Hepatocyte (in vitro differentiated cells): ENCODE results near the gene SND1. TPM values are rescaled to one million over a fixed set of nuclear protein-coding genes. Genes with fewer than 3 reads are reported as not detected.

Experiments used
- DNase-seq: peaks from one replicate; pipeline ENCODE4 v3.0.0-alpha.2; 2016; ENCODE audit warnings: low spot score
- H2AFZ ChIP-seq: fragments of 200-600 bp; sonication (generic); 2 replicates; pipeline ENCODE4 v1.6.0; 2016; ENCODE audit warnings: antibody characterized with exemption, mild to moderate bottlenecking
- H3K27ac ChIP-seq: fragments of 200-600 bp; sonication (generic); 2 replicates; pipeline ENCODE4 v1.5.1; 2016; ENCODE audit warnings: mild to moderate bottlenecking
- H3K27me3 ChIP-seq: fragments of 200-600 bp; sonication (generic); 2 replicates; pipeline ENCODE4 v1.6.1; 2016
- H3K36me3 ChIP-seq: fragments of 200-600 bp; sonication (generic); replicated peaks from 2 replicates; pipeline ENCODE4 v1.5.1; 2016; ENCODE audit warnings: low read depth; ENCODE audit not compliant: insufficient read depth
- H3K4me1 ChIP-seq: fragments of 200-600 bp; sonication (generic); 2 replicates; pipeline ENCODE4 v1.5.1; 2016; ENCODE audit warnings: mild to moderate bottlenecking, moderate library complexity; ENCODE audit not compliant: insufficient read depth
- H3K4me2 ChIP-seq: fragments of 200-600 bp; sonication (generic); 2 replicates; pipeline ENCODE4 v1.6.0; 2016
- H3K4me3 ChIP-seq: fragments of 200-600 bp; sonication (generic); 2 replicates; pipeline ENCODE4 v1.5.1; 2016; ENCODE audit warnings: mild to moderate bottlenecking
- H3K79me2 ChIP-seq: fragments of 200-600 bp; sonication (generic); 2 replicates; pipeline ENCODE4 v1.6.0; 2017; ENCODE audit warnings: mild to moderate bottlenecking
- H3K9me2 ChIP-seq: fragments of 200-600 bp; sonication (generic); replicated peaks from 2 replicates; pipeline ENCODE4 v1.6.0; 2017; ENCODE audit warnings: mild to moderate bottlenecking; ENCODE audit not compliant: insufficient read depth
- H3K9me3 ChIP-seq: fragments of 200-600 bp; sonication (generic); 2 replicates; pipeline ENCODE4 v1.5.1; 2016; ENCODE audit warnings: low read depth, mild to moderate bottlenecking
- H4K20me1 ChIP-seq: fragments of 200-600 bp; sonication (generic); 2 replicates; pipeline ENCODE4 v1.6.0; 2016; ENCODE audit warnings: mild to moderate bottlenecking; ENCODE audit not compliant: insufficient read depth, poor library complexity, severe bottlenecking
- CTCF ChIP-seq: fragments of 200-600 bp; sonication (generic); IDR thresholded peaks from 2 replicates; pipeline ENCODE4 v1.5.1; 2016; ENCODE audit warnings: antibody characterized with exemption, mild to moderate bottlenecking; ENCODE audit not compliant: poor library complexity
- EZH2 ChIP-seq: fragments of 200-600 bp; sonication (generic); IDR thresholded peaks from 2 replicates; pipeline ENCODE4 v1.6.1; 2016; ENCODE audit warnings: antibody characterized with exemption, mild to moderate bottlenecking, borderline replicate concordance
- EZH2phosphoT487 ChIP-seq: fragments of 200-600 bp; sonication (generic); IDR thresholded peaks from one replicate; pipeline ENCODE4 v1.6.1; 2018; ENCODE audit warnings: antibody characterized with exemption, mild to moderate bottlenecking, low read depth, moderate library complexity; ENCODE audit not compliant: unreplicated experiment, severe bottlenecking
- WGBS: methylation state at CpG from one replicate; pipeline ENCODE4 v1.1.6; 2016; ENCODE audit warnings: low lambda C conversion rate; ENCODE audit errors: missing lambda C conversion rate; 5-methylcytosine and 5-hydroxymethylcytosine counted together
- polyA plus RNA-seq: library from polyadenylated mRNA; unstranded; fragments of >200 nt; fragmentation: Nextera tagmentation; extraction: Ambion mirVana; gene quantifications from 2 replicates; pipeline ENCODE4 v1.2.1, GENCODE V29; 2016
- total RNA-seq: library from RNA; depleted of rRNA; stranded (reverse); fragments of >200 nt; gene quantifications from 2 replicates; pipeline ENCODE4 v1.2.3, GENCODE V29; 2014

SND1 gene
- total and polyA plus RNA-seq, 2 experiments from 2014 or later, result 141 to 200 TPM

GRCh38 chr7:127887631-127888030, 235.6 kb downstream of the SND1 start:
- Histone ChIP-seq H3K79me2 (peaks cover 43% of the 10 kb centered on the region), H3K4me1 (peaks cover 35% of the 10 kb centered on the region), H3K9me2 (no peaks in the 10 kb centered on the region), H4K20me1 (peaks cover 8% of the 10 kb centered on the region), H3K27me3 (no peaks in the 10 kb centered on the region), H3K4me2 (no peak overlapping the region), H2AFZ (no peak overlapping the region), H3K4me3 (no peak overlapping the region), H3K36me3 (no peaks in the 10 kb centered on the region), H3K27ac (no peak overlapping the region), H3K9me3 (no peaks in the 10 kb centered on the region)
- no peak for DNase-seq
- no peak for TF ChIP-seq EZH2phosphoT487
- TF ChIP-seq EZH2, result no peak
- no peak for TF ChIP-seq CTCF
- 64% methylated on average over 3 of the region's 3 CpGs for WGBS

- H3K4me2 ChIP-seq, result no peak overlapping the region
- no peak for TF ChIP-seq EZH2
- TF ChIP-seq EZH2phosphoT487, result no peak
- no peak for TF ChIP-seq CTCF
- no peaks in the 10 kb centered on the region for H3K36me3 ChIP-seq
- peaks cover 8% of the 10 kb centered on the region for H4K20me1 ChIP-seq
- H3K9me3 ChIP-seq, result no peaks in the 10 kb centered on the region
- no peak overlapping the region for H3K27ac ChIP-seq
- 33% methylated on average over 1 of the region's 1 CpG for WGBS
- H2AFZ ChIP-seq, result no peak overlapping the region
- peaks cover 37% of the 10 kb centered on the region for H3K4me1 ChIP-seq
- peaks cover 43% of the 10 kb centered on the region for H3K79me2 ChIP-seq
- no peak for DNase-seq
- no peak overlapping the region for H3K4me3 ChIP-seq
- H3K9me2 ChIP-seq, result no peaks in the 10 kb centered on the region
- no peaks in the 10 kb centered on the region for H3K27me3 ChIP-seq
These were observed 236.4 kb downstream of the SND1 start for GRCh38 chr7:127888411-127888810.

- Histone ChIP-seq H3K79me2 (peaks cover 44% of the 10 kb centered on the region), H3K27me3 (no peaks in the 10 kb centered on the region), H3K27ac (no peak overlapping the region), H3K4me2 (no peak overlapping the region), H4K20me1 (peaks cover 8% of the 10 kb centered on the region), H3K4me1 (peaks cover 37% of the 10 kb centered on the region), H2AFZ (no peak overlapping the region), H3K9me3 (no peaks in the 10 kb centered on the region), H3K9me2 (no peaks in the 10 kb centered on the region), H3K36me3 (no peaks in the 10 kb centered on the region), H3K4me3 (no peak overlapping the region)
- TF ChIP-seq CTCF (no peak), EZH2 (no peak)
- WGBS, result 79% methylated on average over 5 of the region's 5 CpGs
- DNase-seq, result no peak
These were observed 236.8 kb downstream of the SND1 start for GRCh38 chr7:127888825-127889224.

DNA sequence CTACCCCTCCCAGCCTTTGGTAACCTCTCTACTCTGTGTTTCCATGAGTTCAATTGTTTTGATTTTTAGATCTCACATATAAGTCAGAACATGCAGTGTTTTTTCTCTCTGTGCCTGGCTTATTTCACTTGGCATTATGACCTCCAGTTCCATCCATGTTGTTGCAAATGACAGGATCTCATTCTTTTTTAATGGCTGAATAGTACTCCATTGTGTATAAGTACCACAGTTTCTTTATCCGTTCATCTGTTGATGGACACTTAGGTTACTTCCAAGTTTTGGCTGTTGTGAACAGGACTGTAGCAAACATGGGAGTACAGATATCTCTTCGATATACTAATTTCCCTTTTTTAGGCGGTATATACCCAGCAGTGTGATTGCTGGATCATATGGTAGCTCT, 237.7 kb downstream of the SND1 start:
- TF ChIP-seq EZH2phosphoT487 (no peak), EZH2 (no peak), CTCF (no peak)
- DNase-seq, result no peak
- 94% methylated on average over 3 of the region's 3 CpGs for WGBS
- Histone ChIP-seq H3K27me3 (no peaks in the 10 kb centered on the region), H3K4me3 (no peak overlapping the region), H4K20me1 (peaks cover 13% of the 10 kb centered on the region), H3K27ac (no peak overlapping the region), H3K9me2 (no peaks in the 10 kb centered on the region), H2AFZ (no peak overlapping the region), H3K4me2 (no peak overlapping the region), H3K4me1 (peaks cover 37% of the 10 kb centered on the region), H3K36me3 (no peaks in the 10 kb centered on the region), H3K79me2 (peaks cover 49% of the 10 kb centered on the region), H3K9me3 (no peaks in the 10 kb centered on the region)
